Breast epithelium (tissue), 4 donors: ENCODE measurements around the gene TTPAL. TPM values are rescaled to one million over a fixed set of nuclear protein-coding genes. Genes with fewer than 3 reads are reported as not detected.

ENCODE experiments used
- DNase-seq, 2 donors: peaks; one replicate each; pipeline ENCODE4 v3.0.0-alpha.2; 2019; ENCODE audit warnings: low spot score in 2 of 2
- H3K27ac ChIP-seq, 2 donors: fragments of 200-600 bp; sonication (generic) in 1 of 2; one replicate each; pipeline ENCODE4 v1.5.1; 2016 to 2019; ENCODE audit warnings: mild to moderate bottlenecking in 1 of 2
- H3K27me3 ChIP-seq, 2 donors: fragments of 200-600 bp; sonication (generic) in 1 of 2; one replicate each; pipeline versions ENCODE4 v1.5.1 to v1.6.0; 2017 to 2019; ENCODE audit warnings: control low read depth in 1 of 2, mild to moderate bottlenecking in 1 of 2
- H3K36me3 ChIP-seq: fragments of 200-600 bp; one replicate; pipeline ENCODE4 v1.5.1; 2019
- H3K4me1 ChIP-seq, 2 donors: fragments of 200-600 bp; sonication (generic); one replicate each; pipeline ENCODE4 v1.5.1; 2016 to 2019; ENCODE audit warnings: control low read depth in 1 of 2
- H3K4me3 ChIP-seq, 3 donors: fragments of 200-600 bp; sonication (generic); 1 replicate in 2 of 3; 2 replicates in 1 of 3; pipeline ENCODE4 v1.5.1; 2016 to 2019; ENCODE audit warnings: mild to moderate bottlenecking in 3 of 3, moderate library complexity in 2 of 3
- H3K9me3 ChIP-seq, 2 donors: fragments of 200-600 bp; sonication (generic) in 1 of 2; one replicate each; pipeline ENCODE4 v1.5.1; 2016 to 2019; ENCODE audit warnings: control low read depth in 1 of 2
- POLR2A ChIP-seq: fragments of 450-650 bp; IDR thresholded peaks from one replicate; pipeline ENCODE4 v1.6.1; 2016; ENCODE audit warnings: antibody characterized with exemption, mild to moderate bottlenecking, moderate library complexity
- POLR2AphosphoS5 ChIP-seq, 3 donors: sonication (generic); formaldehyde crosslinking; IDR thresholded peaks; one replicate each; pipeline ENCODE4 v1.6.1; 2017; ENCODE audit warnings: antibody characterized with exemption in 3 of 3
- intact Hi-C: fragments of 100-400 bp; cut with DNase I; formaldehyde crosslinking; loops from one replicate; pipeline ENCODE4 v1.15.1; 2023; ENCODE audit warnings: low total_unique reads
- total RNA-seq, 3 donors: library from RNA; depleted of rRNA; stranded (reverse); fragments of >200 nt; gene quantifications; one replicate each; pipeline ENCODE4 v1.1.0, GENCODE V29; 2016
- TF ChIP-seq, protein P1 (sequence below), 3 donors: fragments of 450-650 bp; IDR thresholded peaks; one replicate each; pipeline ENCODE4 v1.5.1; 2016 to 2017; ENCODE audit warnings: antibody characterized with exemption in 3 of 3, mild to moderate bottlenecking in 3 of 3, moderate library complexity in 3 of 3

Gene TTPAL
- total RNA-seq, 3 donors from 2014 or later, result 13.5 to 40.8 (median 14.7) TPM

DNA sequence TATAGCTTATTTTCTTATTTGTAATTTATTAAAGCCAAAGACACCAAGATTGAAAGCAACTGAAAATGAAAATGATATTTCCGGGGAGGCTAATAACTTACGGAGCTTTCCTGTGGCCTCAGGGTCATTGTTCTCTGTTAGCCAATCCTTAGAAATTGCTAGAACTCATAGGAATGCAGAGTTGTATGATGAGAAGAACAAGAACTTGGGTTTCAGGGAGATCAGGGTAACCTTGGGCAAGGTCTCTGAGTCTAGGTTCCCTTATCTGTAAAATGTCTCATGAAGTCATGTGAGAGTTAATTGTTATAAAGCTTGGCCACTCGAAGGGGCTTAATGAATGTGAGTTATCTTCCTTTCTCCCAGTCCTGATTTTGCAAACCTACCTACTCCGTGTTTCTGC, 66.3 kb downstream of the TTPAL start:
- Histone ChIP-seq H3K36me3 (no peaks in the 10 kb centered on the region), H3K4me3 (no peak overlapping the region), H3K4me1 (no peaks in the 10 kb centered on the region), H3K27ac (peak overlapping the region; percentile 20 to 54), H3K27me3 (no peaks in the 10 kb centered on the region), H3K9me3 (no peaks in the 10 kb centered on the region)
- no peak for DNase-seq
- TF ChIP-seq POLR2A (no peak), POLR2AphosphoS5 (IDR thresholded peaks at IDR 0.05) (no peak)
- TF ChIP-seq, protein P1, sequence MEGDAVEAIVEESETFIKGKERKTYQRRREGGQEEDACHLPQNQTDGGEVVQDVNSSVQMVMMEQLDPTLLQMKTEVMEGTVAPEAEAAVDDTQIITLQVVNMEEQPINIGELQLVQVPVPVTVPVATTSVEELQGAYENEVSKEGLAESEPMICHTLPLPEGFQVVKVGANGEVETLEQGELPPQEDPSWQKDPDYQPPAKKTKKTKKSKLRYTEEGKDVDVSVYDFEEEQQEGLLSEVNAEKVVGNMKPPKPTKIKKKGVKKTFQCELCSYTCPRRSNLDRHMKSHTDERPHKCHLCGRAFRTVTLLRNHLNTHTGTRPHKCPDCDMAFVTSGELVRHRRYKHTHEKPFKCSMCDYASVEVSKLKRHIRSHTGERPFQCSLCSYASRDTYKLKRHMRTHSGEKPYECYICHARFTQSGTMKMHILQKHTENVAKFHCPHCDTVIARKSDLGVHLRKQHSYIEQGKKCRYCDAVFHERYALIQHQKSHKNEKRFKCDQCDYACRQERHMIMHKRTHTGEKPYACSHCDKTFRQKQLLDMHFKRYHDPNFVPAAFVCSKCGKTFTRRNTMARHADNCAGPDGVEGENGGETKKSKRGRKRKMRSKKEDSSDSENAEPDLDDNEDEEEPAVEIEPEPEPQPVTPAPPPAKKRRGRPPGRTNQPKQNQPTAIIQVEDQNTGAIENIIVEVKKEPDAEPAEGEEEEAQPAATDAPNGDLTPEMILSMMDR (IDR thresholded peaks at IDR 0.05), result no peak
- intact Hi-C loops, result no loop called here

DNA sequence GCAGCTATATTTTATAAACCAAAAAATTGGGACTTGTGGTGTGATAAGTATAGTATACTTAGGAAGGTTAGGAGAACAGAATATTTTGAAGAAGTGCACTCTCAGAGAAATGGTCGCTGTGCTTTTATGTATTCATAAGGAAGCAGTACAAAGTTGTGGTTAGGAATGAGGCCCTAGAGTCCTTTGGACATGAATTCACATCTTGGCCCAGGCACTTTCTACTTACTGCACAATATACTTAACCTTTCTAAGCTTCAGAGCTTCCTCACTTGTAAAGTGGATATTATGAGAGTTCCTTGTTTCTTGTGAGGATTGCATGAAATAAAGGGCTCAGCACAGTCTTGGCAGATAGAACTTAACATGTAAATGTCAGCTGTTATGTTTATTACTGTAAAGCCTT, 67.2 kb downstream of the TTPAL start:
- Histone ChIP-seq H3K36me3 (no peaks in the 10 kb centered on the region), H3K4me3 (no peak overlapping the region), H3K4me1 (no peaks in the 10 kb centered on the region), H3K27me3 (no peaks in the 10 kb centered on the region), H3K9me3 (no peaks in the 10 kb centered on the region), H3K27ac (peak overlapping the region; percentile 10 to 11)
- no peak for DNase-seq
- TF ChIP-seq POLR2A (no peak), POLR2AphosphoS5 (IDR thresholded peaks at IDR 0.05) (no peak)
- TF ChIP-seq, protein P1 (IDR thresholded peaks at IDR 0.05), result no peak
- intact Hi-C loops, result no loop called here

DNA sequence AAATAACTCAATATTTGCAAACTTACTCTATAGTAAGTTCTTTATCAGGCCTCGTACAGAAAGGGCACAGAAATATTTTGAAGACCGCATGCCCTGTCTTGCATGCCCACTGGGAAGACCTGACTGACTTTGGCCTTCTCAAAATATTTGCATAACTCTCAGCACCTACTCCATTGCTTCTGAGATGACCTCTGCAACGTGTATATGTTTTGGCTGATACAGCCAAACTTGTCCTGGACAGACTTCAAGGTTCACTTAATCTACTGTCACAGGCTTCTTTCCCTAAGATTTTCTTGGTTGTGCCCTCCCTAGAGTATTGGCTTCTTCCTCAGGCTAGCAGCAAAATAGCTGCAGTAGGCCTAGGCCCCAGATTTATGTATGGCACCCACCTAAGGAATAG, 67.7 kb downstream of the TTPAL start:
- Histone ChIP-seq H3K36me3 (no peaks in the 10 kb centered on the region), H3K4me1 (no peaks in the 10 kb centered on the region), H3K9me3 (no peaks in the 10 kb centered on the region), H3K4me3 (no peak overlapping the region), H3K27me3 (no peaks in the 10 kb centered on the region), H3K27ac (no peak overlapping the region)
- TF ChIP-seq, protein P1 (IDR thresholded peaks at IDR 0.05), result no peak
- TF ChIP-seq POLR2A (no peak), POLR2AphosphoS5 (IDR thresholded peaks at IDR 0.05) (no peak)
- intact Hi-C loops, result no loop called here
- DNase-seq, result no peak

Other genes with a start within 250 kb of the TTPAL start
- gene GDAP1L1, start 228.6 kb upstream of the TTPAL start, total RNA-seq, result not detected
- gene FITM2, start 164.7 kb upstream of the TTPAL start, total RNA-seq, result 10 to 100 TPM in 1 of 3 donors, 1 to 10 TPM in 2; 8.8 to 17.0 (median 9.2) TPM
- not detected for gene R3HDML, start 138.8 kb upstream of the TTPAL start, total RNA-seq
- 1 to 10 TPM in 1 of 3 donors, not detected in 2; 1.6 TPM for gene HNF4A, start 120.2 kb upstream of the TTPAL start, total RNA-seq
- 100 to 1,000 TPM in 2 of 3 donors, 10 to 100 TPM in 1; 91.1 to 254 (median 100) TPM for gene SERINC3, start 46.2 kb downstream of the TTPAL start, total RNA-seq
- gene PKIG, start 106.7 kb downstream of the TTPAL start, total RNA-seq, result 100 to 1,000 TPM in 1 of 3 donors, 10 to 100 TPM in 2; 59.9 to 102 (median 99.1) TPM
- gene ADA, start 175.8 kb downstream of the TTPAL start, total RNA-seq, result 10 to 100 TPM in 2 of 3 donors, 1 to 10 TPM in 1; 5.7 to 46.2 (median 11.5) TPM
- 1,000 to 10,000 TPM in 1 of 3 donors, 10 to 100 TPM in 2; 16.1 to 1,283 (median 39.0) TPM for gene CCN5, start 239.5 kb downstream of the TTPAL start, total RNA-seq